Activated CD8-positive, alpha-beta memory T cell treated with anti-CD3 and anti-CD28 coated beads for 24 hours (primary cell): Measurements from ENCODE around the gene BIN1.

ENCODE experiments used
- DNase-seq: peaks from one replicate; pipeline ENCODE4 v3.0.0-alpha.2; 2020

The BIN1 gene

DNA sequence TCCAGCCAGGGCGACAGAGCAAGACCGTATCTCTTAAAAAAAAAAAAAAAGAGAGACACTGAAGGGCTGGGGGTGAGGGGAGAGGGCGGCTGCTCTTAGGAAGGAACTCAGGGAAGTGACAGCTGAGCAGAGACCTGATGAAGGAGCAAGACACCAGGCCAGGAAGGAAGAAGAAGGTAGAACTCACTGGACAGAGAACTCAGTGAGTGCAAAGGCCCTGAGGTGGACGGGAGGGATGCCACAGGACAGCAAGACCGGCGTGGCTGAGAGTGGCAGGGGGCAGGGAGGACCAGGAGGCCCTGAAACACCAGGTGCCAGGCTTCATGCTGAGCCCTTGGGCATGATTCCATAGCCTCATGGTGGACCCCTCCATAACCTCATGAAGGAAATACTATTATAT lies 18.2 kb downstream of the BIN1 start:
- DNase-seq, result no peak

DNA sequence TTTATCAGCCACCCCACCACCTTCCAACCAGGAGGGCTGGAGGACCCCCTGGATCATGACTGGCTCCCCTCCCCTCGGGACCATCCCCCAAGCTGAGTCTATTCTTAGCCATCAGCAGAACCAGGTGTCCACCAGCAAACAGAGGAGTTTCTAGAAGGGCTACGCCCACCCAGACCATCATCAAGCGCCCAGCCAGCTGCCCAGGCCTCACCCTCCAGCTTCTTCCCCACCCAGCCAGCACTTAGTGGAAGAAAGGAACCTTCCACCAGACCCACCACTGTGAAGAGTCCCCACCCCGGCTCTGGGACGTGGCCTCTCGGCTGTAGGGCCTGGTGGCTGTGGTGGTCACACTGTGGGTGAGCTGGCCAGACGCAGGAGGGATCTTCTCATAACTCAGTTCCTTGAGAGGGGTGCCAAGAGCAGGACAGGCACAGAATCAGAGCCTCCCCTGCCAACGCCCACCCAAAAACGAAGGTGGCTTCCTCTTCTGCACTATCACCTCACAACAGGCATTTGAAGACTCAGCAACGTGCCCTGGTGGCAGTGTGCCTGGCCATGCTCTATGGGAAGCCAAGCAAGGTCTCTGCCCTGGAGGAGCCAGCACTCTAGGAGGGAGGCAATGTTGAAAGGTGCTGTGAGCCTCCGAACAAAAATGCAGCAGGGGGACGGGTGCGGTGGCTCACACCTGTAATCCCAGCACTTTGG lies 19.0 kb downstream of the BIN1 start:
- no peak for DNase-seq

GRCh38 chr2:127086990-127087790 lies 19.8 kb downstream of the BIN1 start:
- no peak for DNase-seq

DNA sequence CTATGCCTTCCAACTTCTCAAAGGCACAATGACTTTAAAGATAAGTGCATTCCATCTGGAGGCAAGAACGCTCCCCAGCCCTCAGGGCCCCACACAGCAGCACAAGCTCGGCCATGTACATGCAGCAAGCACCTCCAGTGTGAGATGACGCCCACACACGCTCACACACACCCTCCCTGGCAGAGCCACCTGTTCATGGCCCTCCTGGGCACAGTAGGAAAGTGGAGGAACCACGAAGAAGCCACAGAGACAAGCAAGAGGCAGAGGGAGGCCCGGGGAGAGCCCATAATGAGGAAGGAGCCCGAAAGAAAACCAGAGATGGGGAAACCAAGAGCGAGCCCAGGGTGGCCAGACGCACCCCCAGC lies 21.7 kb downstream of the BIN1 start:
- peak; percentile 76 for DNase-seq

- DNase-seq, result peak; percentile 80
Observed at GRCh38 chr2:127084611-127085316, 22.2 kb downstream of the BIN1 start.

- DNase-seq, result no peak
Observed at GRCh38 chr2:127083819-127084503, 23.0 kb downstream of the BIN1 start.

DNA sequence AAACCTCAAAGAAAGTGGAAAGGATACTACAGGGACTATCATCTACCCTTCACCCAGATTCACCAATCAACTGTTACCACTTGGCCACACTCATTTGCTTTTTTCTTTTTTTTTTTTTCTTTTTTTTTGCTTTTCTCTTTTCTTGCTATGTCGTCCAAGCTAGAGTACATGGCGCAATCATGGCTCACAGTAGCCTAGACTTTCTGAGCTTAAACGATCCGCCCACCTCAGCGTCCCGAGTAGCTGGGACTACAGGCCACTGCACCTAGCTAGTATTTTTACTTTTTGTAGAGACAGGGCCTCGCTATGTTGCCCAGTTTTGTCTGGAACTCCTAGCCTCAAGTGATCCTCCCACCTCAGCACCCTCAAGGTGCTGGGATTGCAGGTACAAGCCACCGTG lies 24.0 kb downstream of the BIN1 start:
- DNase-seq, result no peak

DNA sequence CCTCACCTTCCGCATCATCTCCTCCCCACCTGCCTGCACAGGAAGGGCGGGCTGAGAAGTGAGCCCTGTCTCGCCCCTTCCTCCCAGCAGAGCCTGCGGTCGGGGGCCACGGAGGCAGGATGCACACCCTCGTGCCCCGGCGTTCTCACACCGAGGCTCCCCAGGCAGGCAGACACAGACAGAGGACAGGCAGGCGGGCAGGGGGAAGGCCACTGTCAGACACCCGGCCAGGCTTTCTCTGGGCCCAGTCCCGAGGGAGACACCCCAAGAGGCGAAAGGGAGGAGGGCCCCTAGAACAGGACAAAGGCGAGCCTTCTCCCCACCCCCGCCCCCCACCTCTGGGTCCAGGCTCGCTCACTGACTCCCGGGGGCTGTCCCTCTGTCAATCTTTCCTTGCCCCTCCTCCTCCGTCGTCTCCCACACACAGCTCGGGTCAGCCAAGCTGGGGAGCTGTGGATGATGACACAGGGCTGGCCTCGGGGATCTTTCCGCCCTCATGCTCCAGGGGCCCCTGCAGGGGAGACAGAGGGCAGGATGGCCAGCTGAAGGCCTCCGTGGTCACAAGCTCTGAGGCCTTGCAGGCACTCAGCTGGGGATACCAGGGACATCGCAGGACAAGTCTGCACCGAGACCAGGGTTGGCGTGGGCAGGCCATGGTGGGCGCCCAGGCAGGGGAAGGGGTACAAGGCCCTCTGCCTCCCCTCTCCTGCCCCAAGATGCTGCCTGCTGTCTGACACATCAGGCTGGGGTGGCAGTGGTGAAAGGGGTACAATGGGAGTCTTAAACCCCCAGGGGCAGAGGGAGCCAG lies 24.9 kb downstream of the BIN1 start:
- DNase-seq, result peak; percentile 89

- DNase-seq, result peak; percentile 85
Observed at GRCh38 chr2:127080938-127081755, 25.8 kb downstream of the BIN1 start.

- DNase-seq, result peak; percentile 84
Observed at GRCh38 chr2:127080226-127080937, 26.6 kb downstream of the BIN1 start.

- DNase-seq, result no peak
Observed at GRCh38 chr2:127079358-127079920, 27.5 kb downstream of the BIN1 start.

DNA sequence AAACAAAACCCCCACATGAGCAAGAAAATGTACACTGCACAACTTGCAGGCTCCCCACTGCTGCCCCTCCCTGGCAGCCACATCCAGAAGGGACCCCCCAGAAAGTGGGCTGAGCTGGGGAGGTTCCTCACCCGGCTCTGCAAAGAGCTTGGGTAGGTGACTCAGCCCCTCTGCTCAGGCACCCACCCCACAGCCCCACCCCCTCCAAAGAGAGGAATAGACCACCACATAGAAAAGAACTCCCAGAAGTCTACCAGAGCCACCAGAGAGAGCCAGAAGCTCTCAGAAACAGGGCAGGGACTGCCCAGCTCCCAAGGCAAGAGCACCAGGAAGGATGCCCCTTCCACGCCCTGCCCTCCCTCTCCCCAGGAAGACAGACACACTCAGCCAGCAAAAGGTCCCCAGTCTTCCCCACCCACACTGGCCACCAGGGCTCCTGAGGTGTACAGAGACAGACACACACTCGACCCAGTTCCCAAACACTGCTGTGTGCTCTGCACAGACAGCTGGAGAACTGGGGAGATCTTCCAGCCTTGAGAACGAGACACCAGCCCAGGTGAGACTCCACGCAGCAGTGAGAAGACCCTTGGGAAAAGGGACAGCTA lies 28.2 kb downstream of the BIN1 start:
- no peak for DNase-seq

GRCh38 chr2:127078028-127078427 lies 28.9 kb downstream of the BIN1 start:
- no peak for DNase-seq

- no peak for DNase-seq
Observed at GRCh38 chr2:127076924-127077323, 30.0 kb downstream of the BIN1 start.

- no peak for DNase-seq
Observed at GRCh38 chr2:127076290-127076689, 30.7 kb downstream of the BIN1 start.

DNA sequence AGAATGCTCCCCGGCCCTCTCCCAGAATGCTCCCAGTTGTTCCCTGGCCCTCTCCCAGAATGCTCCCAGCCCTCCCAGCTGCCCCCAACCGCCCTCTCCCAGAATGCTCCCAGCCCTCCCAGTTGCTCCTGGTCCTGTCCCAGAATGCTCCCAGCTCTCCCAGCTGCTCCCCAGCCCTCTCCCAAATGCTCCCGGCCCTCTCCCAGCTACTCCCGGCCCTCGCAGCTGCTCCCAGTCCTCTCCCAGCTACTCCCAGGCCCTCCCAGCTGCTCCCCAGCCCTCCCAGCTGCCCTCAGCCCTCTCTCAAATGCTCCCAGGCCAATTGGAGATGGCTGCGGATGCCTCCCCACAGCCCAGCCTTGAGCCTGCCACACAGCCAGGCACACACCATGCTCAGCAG lies 31.1 kb downstream of the BIN1 start:
- DNase-seq, result no peak

DNA sequence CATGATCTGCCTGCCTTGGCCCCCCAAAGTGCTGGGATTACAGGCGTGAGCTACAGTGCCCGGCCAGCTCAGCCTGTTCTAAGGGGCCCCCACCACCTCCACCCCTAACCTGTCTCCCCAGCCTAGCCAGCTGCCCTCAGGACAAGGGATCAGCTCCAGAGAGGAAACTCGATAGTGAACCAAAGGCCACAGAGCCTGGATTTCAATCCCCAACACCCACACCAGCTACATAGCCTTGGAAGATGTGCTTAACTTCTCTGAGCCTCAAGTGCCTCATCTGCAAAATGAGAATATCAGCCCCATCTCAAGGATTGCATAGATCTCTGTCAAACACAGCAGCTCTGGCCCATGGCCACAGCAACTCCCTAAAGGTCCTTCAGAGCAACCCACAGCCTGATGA lies 32.0 kb downstream of the BIN1 start:
- no peak for DNase-seq

DNA sequence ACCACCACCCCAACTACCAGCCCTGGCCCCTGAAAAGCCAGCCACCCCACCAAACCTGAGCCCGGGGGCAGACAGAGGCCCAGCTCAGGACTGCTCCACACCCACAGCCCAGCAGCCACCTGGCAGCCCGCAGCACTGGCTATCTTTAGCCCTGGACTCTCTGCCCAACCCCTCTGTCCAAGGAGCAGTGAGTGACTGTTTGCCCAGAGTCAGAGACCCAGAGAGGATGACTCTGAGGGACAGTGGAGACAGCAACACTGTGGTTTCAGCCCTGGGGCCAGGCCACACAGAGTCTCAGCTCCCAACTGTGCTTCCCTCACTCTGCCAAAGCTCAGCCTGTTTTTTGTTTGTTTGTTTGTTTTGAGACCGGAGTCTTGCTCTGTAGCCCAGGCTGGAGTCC lies 32.6 kb downstream of the BIN1 start:
- DNase-seq, result no peak

DNA sequence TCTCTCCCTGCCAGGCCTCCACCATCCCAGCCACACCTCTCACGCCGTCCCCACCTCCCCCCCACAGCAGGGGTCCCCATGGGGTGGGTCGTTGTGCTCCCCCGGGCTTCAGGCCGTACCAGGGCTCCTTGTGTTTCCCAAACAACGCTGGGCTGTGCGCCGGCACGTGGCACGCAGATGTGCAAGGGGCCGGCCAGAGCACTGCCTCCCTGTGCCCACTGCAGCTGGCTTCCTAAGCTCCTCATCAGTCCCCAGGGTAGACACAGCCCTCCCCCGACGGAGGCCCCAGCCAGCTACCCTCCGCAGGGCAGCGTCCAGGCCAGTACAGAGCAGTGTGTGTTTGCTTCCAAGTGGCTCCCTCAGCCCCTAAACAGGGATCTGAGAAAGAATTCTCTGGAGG lies 34.0 kb downstream of the BIN1 start:
- DNase-seq, result no peak

DNA sequence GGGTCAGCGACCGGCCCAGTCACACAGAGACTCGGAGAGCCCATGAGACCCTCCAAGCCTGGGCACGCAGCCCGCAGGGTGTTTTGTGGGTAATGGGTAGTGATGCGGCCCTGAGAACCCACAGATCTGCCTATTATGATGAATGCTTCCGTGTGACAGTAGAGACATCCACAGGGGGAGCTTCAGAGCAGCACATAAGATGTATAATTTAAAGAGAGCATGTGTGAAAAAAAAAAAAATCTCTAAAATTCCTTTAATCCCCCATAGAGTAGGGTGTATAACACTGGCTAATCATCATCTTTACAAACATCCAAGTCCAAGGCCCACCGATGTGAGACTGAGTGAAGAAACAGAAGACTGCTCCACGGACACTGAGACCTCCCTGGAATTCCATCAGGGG lies 34.6 kb downstream of the BIN1 start:
- DNase-seq, result no peak
